ENCODE data around the gene IFRD2.
A peak's percentile ranks its signal among the peaks of the same experiment; 100 is the strongest.
"Not testable (repeated sequence)": the region's sequence is repeated elsewhere in the genome, so short reads cannot be mapped to it uniquely, and the experiment has no call there.

The IFRD2 gene

DNA sequence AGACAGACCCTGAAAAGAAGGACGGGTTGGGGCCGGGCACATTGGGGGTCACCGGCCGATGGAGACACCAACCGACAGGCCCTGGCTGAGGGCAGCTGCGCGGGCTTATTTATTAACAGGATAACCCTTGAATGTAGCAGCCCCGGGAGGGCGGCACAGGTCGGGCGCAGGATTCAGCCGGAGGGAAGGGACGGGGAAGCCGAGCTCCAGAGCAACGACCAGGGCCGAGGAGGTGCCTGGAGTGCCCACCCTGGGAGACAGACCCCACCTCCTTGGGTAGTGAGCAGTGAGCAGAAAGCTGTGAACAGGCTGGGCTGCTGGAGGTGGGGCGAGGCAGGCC, 15.5 kb downstream of the IFRD2 start:
- Histone ChIP-seq H3K36me3 (no peaks in the 10 kb centered on the region), H3K27ac (no peak overlapping the region), H3K4me1 (peaks cover 7 to 38% (median 28%) of the 10 kb centered on the region in 10 experiments; a peak in 18 of 20 replicates), H3K27me3 (peaks cover 65 to 72% (median 68%) of the 10 kb centered on the region in 11 experiments), H3K9ac (no peak overlapping the region), H3K4me3 (no peak overlapping the region), H3K9me3 (replicated peaks in 1 of 11) (no peaks in the 10 kb centered on the region), H4K20me1 (peaks cover 0 to 62% (median 36%) of the 10 kb centered on the region in 11 experiments; a peak in 14 of 22 replicates), H3K4me2 (peak overlapping the region in 2 of 11 experiments; percentile 27 to 46; a peak in 1 of 22 replicates)
- TF ChIP-seq Cebpa-rat (IDR thresholded peaks at IDR 0.05): no peak

DNA sequence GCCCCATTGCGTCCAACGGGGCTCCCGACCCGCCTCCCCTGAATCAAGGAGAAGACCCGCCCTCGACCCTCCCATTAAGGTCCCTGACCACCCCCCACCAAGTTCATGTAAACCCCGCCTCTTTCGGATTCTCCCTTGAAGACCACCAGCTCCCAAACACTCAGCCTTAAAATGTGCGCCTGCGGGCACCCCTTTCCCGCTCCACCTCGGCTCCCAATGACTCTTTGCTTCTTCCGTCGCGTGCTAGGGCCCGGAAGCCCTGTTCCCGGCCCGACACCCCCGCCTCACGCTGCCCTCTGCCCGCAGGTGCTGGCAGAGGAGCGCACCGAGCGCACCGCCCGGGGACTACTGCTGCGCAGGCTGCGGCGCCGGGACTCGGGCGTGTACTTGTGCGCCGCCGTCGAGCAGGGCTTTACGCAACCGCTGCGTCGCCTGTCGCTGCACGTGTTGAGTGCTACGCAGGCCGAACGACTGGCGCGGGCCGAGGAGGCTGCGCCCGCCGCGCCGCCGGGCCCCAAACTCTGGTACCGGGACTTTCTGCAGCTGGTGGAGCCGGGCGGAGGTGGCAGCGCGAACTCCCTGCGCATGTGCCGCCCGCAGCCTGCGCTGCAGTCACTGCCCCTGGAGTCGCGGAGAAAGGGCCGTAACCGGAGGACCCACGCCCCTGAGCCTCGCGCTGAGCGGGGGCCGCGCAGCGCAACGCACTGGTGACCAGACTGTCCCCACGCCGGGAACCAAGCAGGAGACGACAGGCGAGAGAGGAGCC, 16.1 kb downstream of the IFRD2 start:
- peak overlapping the region in 5 of 10 experiments; percentile 13 to 31 (median 19); a peak in 5 of 20 replicates for H3K4me3 ChIP-seq
- no peak for TF ChIP-seq Cebpa-rat (IDR thresholded peaks at IDR 0.05)
- peaks cover 65 to 72% (median 68%) of the 10 kb centered on the region in 11 experiments for H3K27me3 ChIP-seq
- H3K9ac ChIP-seq: no peak overlapping the region
- H3K36me3 ChIP-seq: no peaks in the 10 kb centered on the region
- H3K4me1 ChIP-seq: peaks cover 7 to 38% (median 28%) of the 10 kb centered on the region in 10 experiments; a peak in 18 of 20 replicates
- H3K27ac ChIP-seq: no peak overlapping the region
- H4K20me1 ChIP-seq: peaks cover 0 to 62% (median 36%) of the 10 kb centered on the region in 11 experiments; a peak in 14 of 22 replicates
- H3K9me3 ChIP-seq (replicated peaks in 1 of 11): no peaks in the 10 kb centered on the region
- H3K4me2 ChIP-seq: peak overlapping the region in 10 of 11 experiments; percentile 4 to 55 (median 48); a peak in 19 of 22 replicates

DNA sequence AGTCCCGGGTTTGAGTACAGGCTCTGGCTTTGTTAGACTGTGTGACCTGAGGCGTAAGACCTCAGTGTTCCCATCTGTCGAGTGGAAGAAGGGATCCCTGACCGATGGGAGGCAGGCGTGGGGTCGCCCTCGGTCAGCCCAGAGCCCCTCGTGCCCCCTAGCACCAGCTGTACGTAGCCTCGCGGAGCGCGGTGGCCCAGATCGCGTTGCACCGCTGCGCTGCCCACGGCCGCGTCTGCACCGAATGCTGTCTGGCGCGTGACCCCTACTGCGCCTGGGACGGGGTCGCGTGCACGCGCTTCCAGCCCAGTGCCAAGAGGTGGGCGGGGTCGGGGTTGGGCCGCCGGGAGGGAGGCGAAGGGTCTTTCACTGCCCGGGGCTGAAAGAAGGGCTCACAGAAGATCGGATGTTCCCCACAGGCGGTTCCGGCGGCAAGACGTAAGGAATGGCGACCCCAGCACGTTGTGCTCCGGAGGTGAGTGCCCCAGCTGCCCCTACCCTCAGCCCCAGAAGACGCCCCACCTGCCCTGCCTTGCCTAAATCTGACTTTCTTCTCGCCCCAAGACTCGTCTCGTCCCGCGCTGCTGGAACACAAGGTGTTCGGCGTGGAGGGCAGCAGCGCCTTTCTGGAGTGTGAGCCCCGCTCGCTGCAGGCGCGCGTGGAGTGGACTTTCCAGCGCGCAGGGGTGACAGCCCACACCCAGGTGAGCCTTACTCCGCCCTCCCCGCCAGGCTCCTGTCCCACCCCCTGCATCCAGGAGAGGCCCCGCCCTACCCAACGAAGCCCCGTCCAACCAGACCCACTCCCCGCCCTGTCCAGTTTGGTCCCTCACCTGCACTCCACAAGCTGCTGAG, 16.9 kb downstream of the IFRD2 start:
- H3K9ac ChIP-seq: 0 out of 22 replicates have a peak overlapping the region, but pooled peaks of 1 of the 11 experiments have one; percentile 7

DNA sequence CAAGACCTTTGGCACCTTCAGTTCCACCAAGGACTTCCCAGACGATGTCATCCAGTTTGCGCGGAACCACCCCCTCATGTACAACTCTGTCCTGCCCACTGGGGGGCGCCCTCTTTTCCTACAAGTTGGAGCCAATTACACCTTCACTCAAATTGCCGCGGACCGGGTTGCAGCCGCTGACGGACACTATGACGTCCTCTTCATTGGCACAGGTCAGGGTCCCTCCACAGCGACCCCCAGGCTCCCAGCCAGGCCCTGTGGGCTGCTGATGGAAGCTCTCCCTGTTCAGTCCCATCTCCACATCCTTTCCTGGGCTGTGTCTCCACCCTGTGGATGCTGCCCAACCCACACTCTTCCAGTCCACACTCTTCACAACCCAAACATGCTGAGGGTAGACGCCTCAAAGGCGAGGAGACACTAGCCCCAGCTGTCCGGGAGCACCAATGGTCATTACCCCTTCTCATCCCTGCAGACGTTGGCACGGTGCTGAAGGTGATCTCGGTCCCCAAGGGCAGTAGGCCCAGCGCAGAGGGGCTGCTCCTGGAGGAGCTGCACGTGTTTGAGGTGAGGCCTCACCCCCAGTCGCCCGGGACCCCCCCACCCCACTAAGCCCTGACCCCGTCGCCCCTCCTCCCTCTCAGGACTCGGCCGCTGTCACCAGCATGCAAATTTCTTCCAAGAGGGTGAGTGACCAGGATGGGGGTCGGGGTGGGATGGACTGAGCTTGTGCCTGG, 17.7 kb downstream of the IFRD2 start:
- Histone ChIP-seq H3K27ac (no peak overlapping the region), H3K4me1 (peaks cover 8 to 45% (median 31%) of the 10 kb centered on the region in 10 experiments; a peak in 18 of 20 replicates), H3K4me2 (peak overlapping the region in 8 of 11 experiments; percentile 23 to 82 (median 58); a peak in 11 of 22 replicates), H3K9ac (no peak overlapping the region), H3K27me3 (peaks cover 65 to 71% (median 68%) of the 10 kb centered on the region in 11 experiments), H3K4me3 (peak overlapping the region in 1 of 10 experiments; percentile 48; a peak in 2 of 20 replicates), H3K9me3 (replicated peaks in 1 of 11) (no peaks in the 10 kb centered on the region), H4K20me1 (peaks cover 0 to 68% (median 36%) of the 10 kb centered on the region in 11 experiments; a peak in 14 of 22 replicates), H3K36me3 (no peaks in the 10 kb centered on the region)
- no peak for TF ChIP-seq Cebpa-rat (IDR thresholded peaks at IDR 0.05)

More for the DNA sequence above, 16.9 kb downstream of the IFRD2 start:
- Histone ChIP-seq H4K20me1 (peaks cover 0 to 62% (median 36%) of the 10 kb centered on the region in 11 experiments; a peak in 14 of 22 replicates), H3K36me3 (no peaks in the 10 kb centered on the region), H3K4me3 (peak overlapping the region in 6 of 10 experiments; percentile 19 to 48 (median 26); a peak in 8 of 20 replicates), H3K4me1 (peaks cover 7 to 39% (median 28%) of the 10 kb centered on the region in 10 experiments; a peak in 17 of 20 replicates), H3K27ac (no peak overlapping the region), H3K9me3 (replicated peaks in 1 of 11) (no peaks in the 10 kb centered on the region), H3K4me2 (peak overlapping the region; percentile 26 to 65 (median 48); a peak in 19 of 22 replicates), H3K27me3 (peaks cover 65 to 72% (median 68%) of the 10 kb centered on the region in 11 experiments)
- TF ChIP-seq Cebpa-rat (IDR thresholded peaks at IDR 0.05): no peak

DNA sequence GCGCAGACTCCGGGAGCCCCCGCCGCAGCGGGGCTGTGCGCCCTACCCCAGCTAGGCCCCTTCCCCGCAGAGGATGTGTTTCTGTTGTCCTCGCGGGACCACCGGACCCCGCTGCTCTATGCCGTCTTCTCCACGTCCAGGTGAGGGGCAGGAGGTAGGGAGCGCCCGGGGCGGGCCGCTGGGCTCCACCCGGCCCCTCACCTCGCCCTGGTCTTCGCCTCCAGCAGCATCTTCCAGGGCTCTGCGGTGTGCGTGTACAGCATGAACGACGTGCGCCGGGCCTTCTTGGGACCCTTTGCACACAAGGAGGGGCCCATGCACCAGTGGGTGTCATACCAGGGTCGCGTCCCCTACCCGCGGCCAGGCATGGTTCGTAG, 18.6 kb downstream of the IFRD2 start:
- peaks cover 13 to 53% (median 39%) of the 10 kb centered on the region in 10 experiments; a peak in 18 of 20 replicates for H3K4me1 ChIP-seq
- H3K9ac ChIP-seq: no peak overlapping the region
- H3K4me2 ChIP-seq: peak overlapping the region in 10 of 11 experiments; percentile 54 to 87 (median 77); a peak in 15 of 22 replicates
- TF ChIP-seq Cebpa-rat (IDR thresholded peaks at IDR 0.05): no peak
- no peaks in the 10 kb centered on the region for H3K36me3 ChIP-seq
- no peak overlapping the region for H3K27ac ChIP-seq
- H4K20me1 ChIP-seq: peaks cover 0 to 62% (median 35%) of the 10 kb centered on the region in 11 experiments; a peak in 14 of 22 replicates
- H3K9me3 ChIP-seq (replicated peaks in 1 of 11): no peaks in the 10 kb centered on the region
- peak overlapping the region in 2 of 10 experiments; percentile 40 to 45; a peak in 2 of 20 replicates for H3K4me3 ChIP-seq
- H3K27me3 ChIP-seq: peaks cover 59 to 71% (median 68%) of the 10 kb centered on the region in 11 experiments

DNA sequence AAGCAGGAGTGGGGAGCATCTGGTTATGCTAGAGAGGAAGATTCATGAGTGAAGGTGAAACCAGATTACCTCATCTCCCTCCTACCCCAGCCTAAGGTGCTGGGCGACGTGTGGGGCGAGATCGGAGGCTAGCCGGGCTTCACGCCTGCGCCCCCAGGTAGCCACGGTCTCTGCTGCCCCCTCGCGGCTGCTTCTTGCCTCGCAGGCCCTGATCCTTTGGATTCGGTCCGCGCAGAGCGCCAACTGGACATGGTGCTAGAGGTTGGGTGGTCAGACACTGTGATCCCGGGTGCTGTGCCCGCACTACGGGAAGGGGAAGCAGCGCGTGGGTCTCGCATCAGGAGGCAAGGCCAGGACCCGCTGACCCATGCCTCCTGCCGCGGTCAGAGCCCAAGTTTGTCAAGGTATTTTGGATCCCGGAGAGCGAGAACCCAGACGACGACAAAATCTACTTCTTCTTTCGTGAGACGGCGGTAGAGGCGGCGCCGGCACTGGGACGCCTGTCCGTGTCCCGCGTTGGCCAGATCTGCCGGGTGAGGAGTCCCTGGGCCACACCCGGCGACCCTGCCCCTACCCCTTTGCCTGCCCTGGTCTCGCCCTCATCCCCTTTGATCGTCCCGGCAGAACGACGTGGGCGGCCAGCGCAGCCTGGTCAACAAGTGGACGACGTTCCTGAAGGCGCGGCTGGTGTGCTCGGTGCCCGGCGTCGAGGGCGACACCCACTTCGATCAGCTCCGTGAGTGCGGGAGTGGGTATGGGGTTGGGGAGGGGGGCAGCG, 19.1 kb downstream of the IFRD2 start:
- Histone ChIP-seq H3K4me3 (peak overlapping the region in 5 of 10 experiments; percentile 23 to 51 (median 44); a peak in 9 of 20 replicates), H4K20me1 (peaks cover 0 to 62% (median 30%) of the 10 kb centered on the region in 11 experiments; a peak in 14 of 22 replicates), H3K9ac (peak overlapping the region in 6 of 11 experiments; percentile 7 to 35 (median 16); a peak in 3 of 22 replicates), H3K27ac (no peak overlapping the region), H3K4me1 (peaks cover 13 to 57% (median 40%) of the 10 kb centered on the region in 10 experiments; a peak in 18 of 20 replicates), H3K36me3 (no peaks in the 10 kb centered on the region), H3K27me3 (peaks cover 59 to 71% (median 68%) of the 10 kb centered on the region in 11 experiments), H3K4me2 (peak overlapping the region; percentile 54 to 87 (median 78)), H3K9me3 (replicated peaks in 1 of 11) (no peaks in the 10 kb centered on the region)
- TF ChIP-seq Cebpa-rat (IDR thresholded peaks at IDR 0.05): no peak

DNA sequence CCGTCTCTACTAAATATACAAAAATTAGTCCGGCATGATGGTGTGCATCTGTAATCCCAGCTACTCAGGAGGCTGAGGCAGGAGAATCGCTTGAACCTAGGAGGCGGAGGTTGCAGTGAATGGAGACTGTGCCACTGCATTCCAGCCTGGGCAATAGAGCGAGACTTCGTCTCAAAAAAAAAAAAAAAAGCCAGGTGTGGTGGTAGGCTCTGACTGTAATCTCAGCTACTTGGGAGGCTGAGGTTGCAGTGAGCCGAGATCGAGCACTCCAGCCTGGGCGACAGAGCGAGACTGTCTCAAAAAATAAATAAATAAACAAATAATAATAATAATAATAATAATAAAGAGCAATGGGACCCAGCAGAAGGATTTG, 19.7 kb downstream of the IFRD2 start:
- Histone ChIP-seq H4K20me1 (peaks cover 0 to 63% (median 28%) of the 10 kb centered on the region in 11 experiments; a peak in 15 of 22 replicates), H3K27me3 (peaks cover 59 to 71% (median 68%) of the 10 kb centered on the region in 11 experiments), H3K4me2 (peak overlapping the region in 10 of 11 experiments; percentile 66 to 87 (median 78); a peak in 13 of 22 replicates), H3K4me1 (peaks cover 13 to 63% (median 42%) of the 10 kb centered on the region in 10 experiments; a peak in 18 of 20 replicates)
- H3K9ac ChIP-seq; H3K9me3 ChIP-seq (replicated peaks in 1 of 11); H3K36me3 ChIP-seq; H3K27ac ChIP-seq; H3K4me3 ChIP-seq: not testable (repeated sequence)
